Neutrophil (primary cell): ENCODE results near the gene FAM25G.
"Not testable (repeated sequence)": the region's sequence is repeated elsewhere in the genome, so short reads cannot be mapped to it uniquely, and the experiment has no call there.

Experiments used
- H3K27ac ChIP-seq: fragments of 200-600 bp; sonication (generic); 2 replicates; pipeline ENCODE4 v1.5.1; 2016; ENCODE audit warnings: mild to moderate bottlenecking, moderate library complexity
- H3K27me3 ChIP-seq: fragments of 200-600 bp; sonication (generic); 2 replicates; pipeline ENCODE4 v1.6.0; 2016; ENCODE audit warnings: mild to moderate bottlenecking
- H3K36me3 ChIP-seq: fragments of 200-600 bp; sonication (generic); 2 replicates; pipeline ENCODE4 v1.5.1; 2017
- H3K4me1 ChIP-seq, 2 experiments: fragments of 200-600 bp in 1 of 2; sonication (generic) in 1 of 2; 1 replicate in 1 of 2; 2 replicates in 1 of 2; pipeline versions ENCODE4 v1.5.1 to v1.6.1; 2013 to 2016; ENCODE audit warnings: low read depth in 1 of 2, low read length in 1 of 2, mild to moderate bottlenecking in 1 of 2, moderate library complexity in 1 of 2; ENCODE audit not compliant: control insufficient read depth in 1 of 2, insufficient read depth in 1 of 2
- H3K4me3 ChIP-seq, 2 experiments: fragments of 200-600 bp in 1 of 2; sonication (generic) in 1 of 2; 1 replicate in 1 of 2; 2 replicates in 1 of 2; pipeline ENCODE4 v1.5.1; 2013 to 2016; ENCODE audit warnings: low read depth in 1 of 2, low read length in 1 of 2, mild to moderate bottlenecking in 1 of 2, moderate library complexity in 1 of 2
- H3K9me3 ChIP-seq: fragments of 200-600 bp; sonication (generic); 2 replicates; pipeline ENCODE4 v1.5.1; 2016

Gene FAM25G

DNA sequence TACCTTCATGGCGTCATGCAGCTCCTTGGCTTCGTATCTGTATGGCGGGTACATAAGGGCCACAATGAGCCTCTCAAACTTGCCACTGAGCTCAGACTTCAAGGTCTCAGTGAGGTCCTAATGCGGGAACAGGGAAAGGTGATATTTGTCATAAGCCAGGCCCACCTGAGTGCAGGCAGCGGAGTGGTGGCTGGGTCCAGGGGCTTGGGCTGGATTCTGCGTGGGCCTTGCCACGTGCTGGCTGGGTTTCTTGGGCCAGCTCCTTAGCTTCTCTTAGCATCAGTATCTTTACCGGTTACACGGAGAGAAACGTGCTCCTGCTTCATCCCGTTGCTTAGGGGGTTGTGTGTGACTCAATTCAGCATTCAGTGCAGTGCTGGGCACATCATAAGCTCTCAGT, 14.4 kb downstream of the FAM25G start:
- H3K36me3 ChIP-seq, H3K27ac ChIP-seq, H3K4me1 ChIP-seq, H3K27me3 ChIP-seq, H3K4me3 ChIP-seq, H3K9me3 ChIP-seq: not testable (repeated sequence)

DNA sequence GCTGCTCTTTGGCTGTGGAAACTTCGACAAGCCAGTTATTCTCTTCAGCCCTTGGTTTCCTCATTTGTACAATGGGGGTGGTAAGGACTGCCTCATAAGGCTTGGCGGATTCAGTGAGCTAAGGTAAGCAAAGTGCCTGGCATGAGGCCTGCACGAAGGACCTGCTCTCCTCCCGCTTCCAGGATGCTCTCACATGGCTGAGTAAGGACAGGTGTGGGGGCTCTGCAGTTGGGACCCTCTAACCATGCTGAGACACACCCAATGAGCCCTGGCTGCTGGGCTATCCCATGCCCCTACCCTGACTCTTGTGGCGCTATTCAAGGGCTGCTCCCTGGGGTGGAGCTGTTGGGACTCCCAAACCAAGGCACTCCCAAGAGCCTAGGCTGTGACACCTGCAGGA, 16.4 kb downstream of the FAM25G start:
- not testable (repeated sequence) for H3K4me1 ChIP-seq, H3K27ac ChIP-seq, H3K27me3 ChIP-seq, H3K36me3 ChIP-seq, H3K9me3 ChIP-seq, H3K4me3 ChIP-seq

DNA sequence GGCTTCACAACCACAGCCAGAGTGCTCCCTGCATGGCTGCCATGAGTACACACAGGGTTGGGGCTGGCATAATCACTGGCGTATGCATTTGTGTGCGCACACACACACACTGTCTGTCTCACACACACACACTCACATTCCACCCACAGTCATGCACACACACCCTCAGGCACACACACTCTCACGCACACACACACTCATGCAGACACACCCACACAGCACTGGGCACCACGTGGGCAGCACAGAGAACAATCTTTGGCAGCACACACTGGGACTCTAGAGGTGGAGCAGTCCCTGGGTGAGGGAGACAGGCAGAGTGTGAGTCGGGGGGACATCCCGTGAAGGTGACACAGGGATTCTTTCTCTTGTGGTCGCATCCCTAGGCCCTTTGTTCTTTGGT, 18.0 kb downstream of the FAM25G start:
- H3K27me3 ChIP-seq, H3K4me1 ChIP-seq, H3K9me3 ChIP-seq, H3K4me3 ChIP-seq, H3K36me3 ChIP-seq, H3K27ac ChIP-seq: not testable (repeated sequence)

DNA sequence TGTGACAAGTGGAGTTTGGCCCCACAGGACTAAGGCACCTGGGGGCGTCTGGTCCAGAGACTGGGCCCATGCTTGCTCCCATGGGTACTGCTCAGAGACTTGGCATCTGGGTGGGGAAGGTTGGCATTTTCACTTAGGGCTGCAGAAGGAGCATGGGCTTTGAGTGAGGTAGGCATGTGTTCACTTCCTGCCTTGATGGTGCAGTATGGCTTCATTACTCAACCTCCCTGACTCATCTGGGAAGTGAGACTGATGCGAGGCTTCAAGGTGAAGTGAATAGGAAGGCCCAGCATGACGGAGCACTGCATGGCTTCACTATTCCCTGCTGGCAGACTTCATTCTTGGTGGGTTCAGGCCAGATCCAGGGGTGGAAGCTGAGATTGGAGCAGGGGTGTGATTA, 18.9 kb downstream of the FAM25G start:
- peak overlapping the region; percentile 46 for H3K27ac ChIP-seq
- H3K4me3 ChIP-seq, H3K27me3 ChIP-seq, H3K4me1 ChIP-seq, H3K36me3 ChIP-seq, H3K9me3 ChIP-seq: not testable (repeated sequence)

DNA sequence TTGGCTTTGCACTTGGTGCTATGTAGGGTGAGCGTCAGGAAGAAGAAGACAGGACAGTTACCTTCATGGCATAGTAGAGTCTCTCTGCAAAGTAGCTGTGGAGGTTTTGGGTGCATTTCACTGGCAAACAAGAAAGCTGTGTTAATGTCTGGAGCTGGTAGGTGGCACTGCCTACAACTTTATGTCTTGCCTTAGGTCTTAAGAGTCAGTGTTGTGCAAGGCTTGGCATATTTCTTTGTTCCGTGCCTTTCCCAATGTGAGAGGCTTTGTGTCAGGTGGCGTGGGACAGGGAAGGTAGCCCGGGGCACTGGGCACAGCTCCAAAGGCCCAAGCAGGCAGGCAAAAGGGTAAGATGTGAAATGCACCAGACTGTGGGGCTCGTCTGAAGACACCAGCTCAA, 19.4 kb downstream of the FAM25G start:
- not testable (repeated sequence) for H3K27me3 ChIP-seq, H3K27ac ChIP-seq

DNA sequence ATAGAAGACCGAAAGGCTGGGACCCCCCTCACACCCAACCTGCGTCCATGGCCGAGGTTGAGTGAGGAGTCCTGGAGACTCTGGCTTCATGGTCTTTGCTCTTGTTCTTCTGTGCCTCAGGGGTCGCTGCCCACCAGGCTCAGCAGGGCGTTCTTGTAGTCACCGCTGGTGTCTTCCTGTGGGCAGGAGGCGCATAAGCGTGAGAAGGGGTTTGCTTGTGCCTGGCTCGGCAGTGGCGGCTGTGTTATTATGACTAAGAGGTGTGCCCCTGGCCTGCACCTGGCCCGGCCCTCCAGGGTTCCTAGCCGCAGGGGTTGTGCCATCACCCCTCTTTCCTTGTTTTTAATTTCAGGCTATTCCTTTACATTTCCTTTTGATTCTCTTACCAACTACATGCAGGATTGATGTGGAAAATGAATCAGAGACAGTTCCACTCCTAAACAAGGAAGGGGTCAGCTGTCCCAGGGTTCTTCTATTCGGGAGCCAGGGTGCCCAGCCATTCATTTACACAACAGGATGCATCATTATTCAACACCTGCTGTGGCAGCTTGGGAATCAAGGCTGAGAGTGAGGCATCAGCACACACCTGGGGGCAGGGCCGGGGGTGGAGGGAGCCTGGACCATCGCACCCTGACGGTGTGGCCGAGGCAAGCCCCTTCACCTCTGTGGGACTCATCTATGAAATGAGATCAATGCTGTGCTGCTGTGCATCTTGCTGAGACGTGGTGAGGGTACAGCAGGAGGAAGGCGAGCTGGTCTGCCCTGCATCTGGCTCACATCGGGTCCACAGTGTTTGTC, 22.6 kb downstream of the FAM25G start:
- not testable (repeated sequence) for H3K27ac ChIP-seq, H3K27me3 ChIP-seq, H3K4me1 ChIP-seq, H3K36me3 ChIP-seq, H3K9me3 ChIP-seq, H3K4me3 ChIP-seq

More for the DNA sequence above, 19.4 kb downstream of the FAM25G start:
- H3K36me3 ChIP-seq, H3K9me3 ChIP-seq, H3K4me1 ChIP-seq, H3K4me3 ChIP-seq: not testable (repeated sequence)

DNA sequence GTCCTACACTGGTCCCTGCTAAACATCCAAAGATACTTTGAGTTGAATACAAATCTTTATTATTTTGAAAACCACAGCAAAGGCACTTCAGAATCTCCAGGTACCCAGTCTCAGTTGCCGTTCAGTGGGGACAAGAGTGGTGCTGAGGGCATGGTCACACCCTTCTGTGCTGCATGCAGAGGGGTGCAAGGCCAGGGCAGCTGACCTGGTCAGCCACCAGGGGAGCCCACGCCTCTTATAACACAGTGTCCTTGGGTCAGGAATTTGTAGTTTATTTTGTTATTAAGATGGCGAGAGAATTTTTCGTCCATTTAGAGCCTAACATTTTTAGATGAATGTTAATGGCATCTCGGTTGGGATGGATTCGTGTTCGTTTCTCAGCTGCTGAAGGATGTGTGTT, 23.5 kb downstream of the FAM25G start:
- not testable (repeated sequence) for H3K4me3 ChIP-seq, H3K4me1 ChIP-seq, H3K27me3 ChIP-seq, H3K27ac ChIP-seq, H3K36me3 ChIP-seq, H3K9me3 ChIP-seq

DNA sequence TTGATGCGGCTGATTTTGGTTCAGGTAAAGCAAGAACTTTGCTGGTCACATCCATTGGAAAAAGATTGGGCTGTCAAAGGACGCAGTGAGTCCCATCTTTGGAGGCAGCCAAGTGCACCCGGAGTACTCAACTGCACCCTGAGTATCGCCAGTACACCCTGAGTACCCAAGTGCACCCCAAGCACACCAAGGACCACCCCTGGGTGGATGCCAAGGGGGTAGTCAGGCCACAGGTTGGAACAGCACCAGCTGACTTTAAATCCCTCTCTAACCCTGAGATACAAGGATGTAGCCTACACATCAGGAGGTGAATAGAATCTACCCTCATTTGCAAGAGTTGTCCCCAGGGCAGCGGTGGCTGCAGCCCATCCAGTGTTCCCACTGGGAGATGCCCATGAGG, 24.0 kb downstream of the FAM25G start:
- not testable (repeated sequence) for H3K9me3 ChIP-seq, H3K4me3 ChIP-seq, H3K27ac ChIP-seq, H3K27me3 ChIP-seq, H3K36me3 ChIP-seq, H3K4me1 ChIP-seq

DNA sequence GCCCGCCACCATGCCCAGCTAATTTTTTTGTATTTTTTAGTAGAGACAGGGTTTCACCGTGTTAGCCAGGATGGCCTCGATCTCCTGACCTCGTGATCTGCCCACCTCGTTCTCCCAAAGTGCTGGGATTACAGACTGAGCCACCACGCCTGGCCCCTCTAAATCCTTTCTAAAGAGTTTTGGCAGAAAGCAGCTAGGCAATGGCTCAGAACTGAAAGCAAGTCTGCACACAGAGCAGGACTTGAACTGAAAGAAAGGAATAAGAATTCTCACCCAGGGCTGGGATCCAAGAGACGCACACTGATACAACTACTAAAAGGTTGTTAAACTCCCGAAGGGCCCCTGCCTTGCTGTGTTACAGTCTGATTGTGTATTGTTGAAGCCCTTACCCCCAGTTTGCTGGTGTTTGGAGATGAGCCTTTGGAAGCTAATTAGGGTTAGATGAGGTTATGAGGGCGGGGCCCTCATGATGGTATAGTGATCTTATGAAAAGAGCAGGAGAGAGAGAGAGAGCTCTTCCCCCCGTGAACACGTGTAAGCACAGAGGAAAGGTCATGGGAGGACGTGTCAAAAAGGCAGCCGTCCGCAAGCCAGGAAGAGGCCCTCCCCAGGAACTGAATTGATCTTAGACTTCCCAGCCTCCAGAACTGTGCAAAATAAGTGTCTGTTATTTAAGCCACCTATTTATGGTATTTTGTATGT, 26.1 kb downstream of the FAM25G start:
- H3K27ac ChIP-seq, H3K27me3 ChIP-seq, H3K4me3 ChIP-seq, H3K36me3 ChIP-seq, H3K4me1 ChIP-seq, H3K9me3 ChIP-seq: not testable (repeated sequence)

DNA sequence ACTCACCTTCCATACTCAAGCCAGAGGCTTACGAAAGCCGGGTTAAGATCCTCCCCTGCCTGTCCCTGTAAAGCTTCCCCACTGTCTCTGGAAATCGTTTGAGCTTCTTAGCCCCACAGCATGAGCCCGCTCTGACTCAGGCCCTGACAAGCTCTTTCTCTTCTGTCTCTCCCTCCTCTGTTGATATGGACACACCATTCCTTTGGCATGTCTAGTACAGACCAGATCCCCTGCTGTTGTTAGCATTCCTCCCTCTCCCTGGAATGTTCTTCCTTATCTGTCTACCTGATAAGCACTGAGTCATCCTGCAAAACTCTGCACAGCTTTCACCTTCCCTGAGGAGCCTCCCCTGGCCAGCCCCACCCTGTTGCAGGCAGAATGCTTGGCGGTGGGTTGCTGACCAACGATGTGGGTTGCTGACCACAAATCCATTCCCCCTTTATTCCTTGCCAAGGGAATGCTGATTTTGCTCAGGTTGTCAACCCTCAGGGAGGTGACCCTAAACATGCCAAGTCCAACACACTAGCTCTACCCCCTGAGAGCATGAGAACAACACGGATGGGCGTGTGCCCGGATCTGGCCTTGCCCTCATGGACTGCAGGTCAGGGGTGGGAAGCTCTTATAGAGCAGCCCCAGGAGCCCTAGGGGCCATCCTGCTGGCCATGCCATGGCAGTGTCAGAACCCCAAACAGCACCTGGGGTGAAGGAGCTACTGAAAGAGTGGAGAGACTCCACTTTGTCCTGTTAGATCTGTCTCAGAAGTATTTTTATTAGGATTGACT, 28.7 kb downstream of the FAM25G start:
- H3K9me3 ChIP-seq, H3K4me1 ChIP-seq, H3K36me3 ChIP-seq, H3K4me3 ChIP-seq, H3K27ac ChIP-seq, H3K27me3 ChIP-seq: not testable (repeated sequence)

DNA sequence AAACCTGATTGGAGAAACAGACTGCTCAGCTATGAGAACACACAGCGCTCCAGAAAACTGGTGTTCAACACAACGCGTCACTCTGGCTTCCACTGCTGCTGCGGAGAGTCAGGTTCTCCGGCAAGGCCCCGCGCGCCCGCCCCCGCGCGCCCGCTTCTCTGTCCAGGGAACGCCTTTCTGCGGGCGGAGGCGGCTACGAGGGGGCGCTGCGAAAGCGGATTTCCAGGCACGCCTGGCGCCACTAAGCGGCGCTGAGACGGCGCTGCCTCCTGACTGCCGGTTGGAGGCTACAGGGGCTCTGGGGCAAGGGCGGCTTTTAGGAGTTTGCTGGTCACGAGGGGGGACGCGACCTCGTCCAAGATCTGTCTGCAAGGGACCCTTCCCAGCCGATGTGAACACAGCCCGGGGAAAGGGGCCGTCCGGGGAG, 30.2 kb downstream of the FAM25G start:
- H3K9me3 ChIP-seq, H3K27ac ChIP-seq, H3K27me3 ChIP-seq, H3K36me3 ChIP-seq, H3K4me3 ChIP-seq, H3K4me1 ChIP-seq: not testable (repeated sequence)
